SK-N-SH (cell line): ENCODE results near the gene RAD23B. TPM values are rescaled to one million over a fixed set of nuclear protein-coding genes. Genes with fewer than 3 reads are reported as not detected.

Source experiments
- CTCF ChIA-PET: fragments of 300-600, 350-600 bp; formaldehyde crosslinking; extraction: SDS; loops from one replicate; lab custom pipeline; 2021; lab: Yijun Ruan, JAX
- POLR2A ChIA-PET: fragments of 350-600 bp; sonication (Branson Sonifier 250); formaldehyde crosslinking; extraction: SDS; loops from one replicate; lab custom pipeline; 2020; ENCODE audit warnings: antibody characterized with exemption, inconsistent platforms; lab: Yijun Ruan, JAX
- DNase-seq: peaks from one replicate; pipeline ENCODE4 v3.0.0; 2012
- H2AFZ ChIP-seq: fragments of 200-600 bp; sonication (generic); 2 replicates; pipeline ENCODE4 v1.8.1; 2016; ENCODE audit warnings: antibody characterized with exemption, mild to moderate bottlenecking, low read depth
- H3F3A ChIP-seq: fragments of 200-600 bp; sonication (generic); replicated peaks from 2 replicates; pipeline ENCODE3; 2016; ENCODE audit warnings: antibody characterized with exemption, mild to moderate bottlenecking; ENCODE audit not compliant: insufficient read depth
- H3K27ac ChIP-seq, 2 experiments: fragments of 200-500 bp in 1 of 2; fragments of 200-600 bp in 1 of 2; sonication (Bioruptor generic) in 1 of 2; sonication (generic), shearing (Covaris generic) in 1 of 2; 2 replicates each; pipeline versions ENCODE4 v1.5.1 to v1.6.1; 2014 to 2016; ENCODE audit warnings: low read depth in 2 of 2, inconsistent platforms in 1 of 2, low read length in 1 of 2, mild to moderate bottlenecking in 1 of 2, mixed read lengths in 1 of 2
- H3K27me3 ChIP-seq: fragments of 200-600 bp; sonication (generic), shearing (Covaris generic); 2 replicates; pipeline ENCODE4 v1.6.1; 2016; ENCODE audit warnings: mixed run types; ENCODE audit not compliant: insufficient read depth
- H3K36me3 ChIP-seq, 2 experiments: fragments of 200-500 bp in 1 of 2; fragments of 200-600 bp in 1 of 2; sonication (Bioruptor generic) in 1 of 2; sonication (generic) in 1 of 2; replicated peaks in 1 of 2; 2 replicates each; pipeline versions ENCODE3 to v1.5.1; 2014 to 2016; ENCODE audit warnings: low read length in 1 of 2, mild to moderate bottlenecking in 1 of 2; ENCODE audit not compliant: insufficient read depth in 2 of 2, control insufficient read depth in 1 of 2
- H3K4me1 ChIP-seq, 2 experiments: fragments of 200-500 bp in 1 of 2; fragments of 200-600 bp in 1 of 2; sonication (Bioruptor generic) in 1 of 2; sonication (generic), shearing (Covaris generic) in 1 of 2; 2 replicates each; pipeline versions ENCODE4 v1.5.1 to v1.6.1; 2014 to 2016; ENCODE audit warnings: low read depth in 1 of 2, low read length in 1 of 2, mixed run types in 1 of 2; ENCODE audit not compliant: insufficient read depth in 2 of 2, control insufficient read depth in 1 of 2
- H3K4me2 ChIP-seq: fragments of 200-600 bp; sonication (generic), shearing (Covaris generic); 2 replicates; pipeline ENCODE4 v1.6.1; 2017; ENCODE audit warnings: mixed run types
- H3K4me3 ChIP-seq, 2 experiments: fragments of 200-500 bp in 1 of 2; fragments of 200-600 bp in 1 of 2; sonication (Bioruptor generic) in 1 of 2; sonication (generic), shearing (Covaris generic) in 1 of 2; 2 replicates each; pipeline versions ENCODE4 v1.5.1 to v1.8.1; 2014 to 2016; ENCODE audit warnings: low read depth in 2 of 2, inconsistent platforms in 1 of 2, low read length in 1 of 2, mild to moderate bottlenecking in 1 of 2, mixed read lengths in 1 of 2, moderate library complexity in 1 of 2
- H3K79me2 ChIP-seq: fragments of 200-600 bp; sonication (generic); 2 replicates; pipeline ENCODE4 v1.8.1; 2017; ENCODE audit warnings: mild to moderate bottlenecking; ENCODE audit not compliant: insufficient read depth
- H3K9ac ChIP-seq: fragments of 200-600 bp; sonication (generic); 2 replicates; pipeline ENCODE4 v1.6.1; 2017; ENCODE audit warnings: mixed run types
- H3K9me2 ChIP-seq: fragments of 200-600 bp; sonication (generic); 2 replicates; pipeline ENCODE4 v1.6.1; 2017; ENCODE audit warnings: mixed run types
- H3K9me3 ChIP-seq: fragments of 200-600 bp; sonication (generic); 2 replicates; pipeline ENCODE4 v1.6.1; 2017; ENCODE audit warnings: mixed run types, mild to moderate bottlenecking, moderate library complexity
- H4K20me1 ChIP-seq: fragments of 200-600 bp; sonication (generic); 2 replicates; pipeline ENCODE4 v1.6.1; 2017; ENCODE audit warnings: mild to moderate bottlenecking, mixed run types; ENCODE audit not compliant: insufficient read depth
- EZH2phosphoT487 ChIP-seq: fragments of 200-600 bp; sonication (generic); IDR thresholded peaks from 2 replicates; pipeline ENCODE4 v1.6.1; 2017; ENCODE audit warnings: low read depth, mixed run types, mild to moderate bottlenecking, antibody characterized with exemption, moderate library complexity, borderline replicate concordance
- FOXJ3 ChIP-seq: sonication (generic); formaldehyde crosslinking; IDR thresholded peaks from 2 replicates; pipeline ENCODE4 v1.5.1; 2020; ENCODE audit warnings: mild to moderate bottlenecking, missing genetic modification reagents
- GABPA ChIP-seq: IDR thresholded peaks from 2 replicates; pipeline ENCODE4 v1.4.0; 2012; ENCODE audit warnings: low read depth, mild to moderate bottlenecking
- JUND ChIP-seq: IDR thresholded peaks from 2 replicates; pipeline ENCODE4 v1.4.0; 2012
- MEF2A ChIP-seq: IDR thresholded peaks from 2 replicates; pipeline ENCODE4 v1.4.0; 2012; ENCODE audit warnings: low read depth, borderline replicate concordance
- MXI1 ChIP-seq: IDR thresholded peaks from 2 replicates; pipeline ENCODE4 v1.6.1; 2012; ENCODE audit warnings: mild to moderate bottlenecking, low read depth, low read length, improper control_type of control experiment
- RCOR1 ChIP-seq: fragments of 150-350 bp; IDR thresholded peaks from 2 replicates; pipeline ENCODE4 v1.6.1; 2017; ENCODE audit warnings: antibody characterized with exemption, low read length
- RFX5 ChIP-seq: IDR thresholded peaks from 2 replicates; pipeline ENCODE4 v1.6.1; 2012; ENCODE audit warnings: mild to moderate bottlenecking, improper control_type of control experiment, low read length
- SMC3 ChIP-seq: IDR thresholded peaks from 2 replicates; pipeline ENCODE4 v1.6.1; 2012; ENCODE audit warnings: low read depth, low read length, improper control_type of control experiment
- TAF1 ChIP-seq: IDR thresholded peaks from 2 replicates; pipeline ENCODE4 v1.6.1; 2012; ENCODE audit warnings: low read depth, mild to moderate bottlenecking, low read length, moderate library complexity, borderline replicate concordance
- TEAD4 ChIP-seq: IDR thresholded peaks from 2 replicates; pipeline ENCODE4 v1.4.0; 2012; ENCODE audit warnings: mild to moderate bottlenecking, borderline replicate concordance; ENCODE audit not compliant: insufficient read depth
- YY1 ChIP-seq: IDR thresholded peaks from 2 replicates; pipeline ENCODE4 v1.4.0; 2012; ENCODE audit warnings: low read depth, mild to moderate bottlenecking
- WGBS: methylation state at CpG from one replicate; pipeline ENCODE4 v1.1.6; 2017; ENCODE audit warnings: low lambda C conversion rate; 5-methylcytosine and 5-hydroxymethylcytosine counted together
- polyA plus RNA-seq, 3 experiments: library from polyadenylated mRNA; depleted of rRNA; stranded (reverse); fragments of >200 nt; gene quantifications; 2 replicates each; pipeline ENCODE4 v1.2.3, GENCODE V29; 2012
- TF ChIP-seq, protein P1 (sequence below): IDR thresholded peaks from 2 replicates; pipeline ENCODE4 v1.6.1; 2012; ENCODE audit warnings: mild to moderate bottlenecking, low read depth, low read length, moderate library complexity
- TF ChIP-seq, protein P2 (sequence below): fragments of 150-350 bp; IDR thresholded peaks from 2 replicates; pipeline ENCODE4 v1.6.1; 2016; ENCODE audit warnings: mild to moderate bottlenecking, low read depth, low read length
- TF ChIP-seq, protein P3 (sequence below): IDR thresholded peaks from 2 replicates; pipeline ENCODE4 v1.4.0; 2012; ENCODE audit warnings: low read depth

The RAD23B gene
- polyA plus RNA-seq, 1 of the 3 experiments (the other 2 are of a cell fraction), result 62.9 TPM

DNA sequence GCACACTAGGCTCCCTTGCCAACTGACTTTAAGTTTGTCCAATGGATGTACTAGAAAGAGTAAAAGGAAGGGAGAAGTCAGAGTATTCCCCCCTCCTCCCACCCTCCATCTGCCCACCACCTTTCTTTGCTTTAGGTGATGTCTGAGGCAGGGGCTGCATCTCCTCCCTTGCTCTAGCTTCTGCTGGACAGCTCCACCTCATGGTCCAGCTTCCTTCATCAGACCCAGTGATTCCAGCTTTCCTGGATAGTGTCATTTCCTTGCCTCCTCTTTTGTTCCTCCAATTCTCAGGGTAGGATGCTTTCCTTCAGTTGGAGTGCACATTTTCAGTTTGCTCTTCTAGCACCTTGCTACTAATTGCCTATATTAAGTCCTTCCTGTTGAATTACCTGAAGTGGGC, 67.4 kb downstream of the RAD23B start:
- Histone ChIP-seq H3K27me3 (no peaks in the 10 kb centered on the region), H4K20me1 (no peaks in the 10 kb centered on the region), H3F3A (no peaks in the 10 kb centered on the region), H3K9ac (no peak overlapping the region), H3K79me2 (no peaks in the 10 kb centered on the region), H3K36me3 (no peaks in the 10 kb centered on the region), H3K9me3 (no peaks in the 10 kb centered on the region), H2AFZ (no peak overlapping the region), H3K4me3 (no peak overlapping the region), H3K4me2 (no peak overlapping the region), H3K4me1 (no peaks in the 10 kb centered on the region), H3K9me2 (no peaks in the 10 kb centered on the region), H3K27ac (no peak overlapping the region)
- ChIA-PET POLR2A (no interaction called here), CTCF (interaction anchor here (1.8 kb wide), 1 partner anchor 9 kb away, joined by 12 read pairs; no protein-coding TSS in a partner anchor)
- no peak for DNase-seq
- no peak for TF ChIP-seq MXI1
- TF ChIP-seq, protein P1, sequence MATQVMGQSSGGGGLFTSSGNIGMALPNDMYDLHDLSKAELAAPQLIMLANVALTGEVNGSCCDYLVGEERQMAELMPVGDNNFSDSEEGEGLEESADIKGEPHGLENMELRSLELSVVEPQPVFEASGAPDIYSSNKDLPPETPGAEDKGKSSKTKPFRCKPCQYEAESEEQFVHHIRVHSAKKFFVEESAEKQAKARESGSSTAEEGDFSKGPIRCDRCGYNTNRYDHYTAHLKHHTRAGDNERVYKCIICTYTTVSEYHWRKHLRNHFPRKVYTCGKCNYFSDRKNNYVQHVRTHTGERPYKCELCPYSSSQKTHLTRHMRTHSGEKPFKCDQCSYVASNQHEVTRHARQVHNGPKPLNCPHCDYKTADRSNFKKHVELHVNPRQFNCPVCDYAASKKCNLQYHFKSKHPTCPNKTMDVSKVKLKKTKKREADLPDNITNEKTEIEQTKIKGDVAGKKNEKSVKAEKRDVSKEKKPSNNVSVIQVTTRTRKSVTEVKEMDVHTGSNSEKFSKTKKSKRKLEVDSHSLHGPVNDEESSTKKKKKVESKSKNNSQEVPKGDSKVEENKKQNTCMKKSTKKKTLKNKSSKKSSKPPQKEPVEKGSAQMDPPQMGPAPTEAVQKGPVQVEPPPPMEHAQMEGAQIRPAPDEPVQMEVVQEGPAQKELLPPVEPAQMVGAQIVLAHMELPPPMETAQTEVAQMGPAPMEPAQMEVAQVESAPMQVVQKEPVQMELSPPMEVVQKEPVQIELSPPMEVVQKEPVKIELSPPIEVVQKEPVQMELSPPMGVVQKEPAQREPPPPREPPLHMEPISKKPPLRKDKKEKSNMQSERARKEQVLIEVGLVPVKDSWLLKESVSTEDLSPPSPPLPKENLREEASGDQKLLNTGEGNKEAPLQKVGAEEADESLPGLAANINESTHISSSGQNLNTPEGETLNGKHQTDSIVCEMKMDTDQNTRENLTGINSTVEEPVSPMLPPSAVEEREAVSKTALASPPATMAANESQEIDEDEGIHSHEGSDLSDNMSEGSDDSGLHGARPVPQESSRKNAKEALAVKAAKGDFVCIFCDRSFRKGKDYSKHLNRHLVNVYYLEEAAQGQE, result peak; percentile 86

DNA sequence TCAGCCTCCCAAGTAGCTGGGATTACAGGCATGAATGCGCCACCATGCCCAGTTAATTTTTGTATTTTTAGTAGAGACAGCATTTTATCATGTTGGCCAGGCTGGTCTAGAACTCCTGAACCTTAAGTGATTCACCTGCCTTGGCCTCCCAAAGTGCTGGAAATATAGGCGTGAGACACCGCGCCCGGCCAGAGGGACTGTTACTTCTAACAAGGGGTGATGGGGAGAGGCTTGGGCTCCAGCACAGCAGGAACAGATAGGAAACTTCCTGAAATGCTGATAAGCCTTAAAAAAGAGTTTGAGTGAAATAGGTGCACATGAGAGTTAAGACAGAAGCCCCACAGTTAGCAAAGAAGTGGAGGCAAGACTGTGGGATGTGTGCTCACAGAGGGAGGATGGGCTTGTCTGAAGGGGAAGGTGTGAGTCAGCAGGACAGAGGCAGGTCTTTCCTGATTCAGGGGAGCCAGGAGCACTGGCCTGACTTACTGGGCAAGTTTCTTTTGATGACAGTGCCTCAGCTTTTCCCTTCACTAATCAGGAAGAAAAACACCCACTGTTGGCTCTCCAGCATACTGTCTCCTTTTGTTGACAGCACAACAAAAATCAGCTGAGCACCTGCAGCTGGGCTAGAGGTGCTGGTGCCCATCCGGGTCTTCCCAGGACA, 68.4 kb downstream of the RAD23B start:
- WGBS, result 80% methylated on average over 6 of the region's 6 CpGs
- H3F3A ChIP-seq, result no peaks in the 10 kb centered on the region
- CTCF ChIA-PET, result no interaction called here
- H3K36me3 ChIP-seq, result no peaks in the 10 kb centered on the region
- no peaks in the 10 kb centered on the region for H3K9me3 ChIP-seq
- H3K27ac ChIP-seq, result no peak overlapping the region
- H3K4me2 ChIP-seq, result no peak overlapping the region
- no peaks in the 10 kb centered on the region for H3K9me2 ChIP-seq
- H3K4me3 ChIP-seq, result no peak overlapping the region
- no peak for DNase-seq
- H4K20me1 ChIP-seq, result no peaks in the 10 kb centered on the region
- H3K4me1 ChIP-seq, result no peaks in the 10 kb centered on the region
- H2AFZ ChIP-seq, result no peak overlapping the region
- H3K9ac ChIP-seq, result no peak overlapping the region
- POLR2A ChIA-PET, result no interaction called here
- no peak for TF ChIP-seq TAF1
- TF ChIP-seq TEAD4, result no peak
- no peak for TF ChIP-seq YY1
- no peak for TF ChIP-seq FOXJ3 (CRISPR knock-in tag)
- TF ChIP-seq RFX5, result no peak
- no peak for TF ChIP-seq RCOR1
- TF ChIP-seq SMC3, result no peak
- TF ChIP-seq JUND, result no peak
- TF ChIP-seq, protein P2, sequence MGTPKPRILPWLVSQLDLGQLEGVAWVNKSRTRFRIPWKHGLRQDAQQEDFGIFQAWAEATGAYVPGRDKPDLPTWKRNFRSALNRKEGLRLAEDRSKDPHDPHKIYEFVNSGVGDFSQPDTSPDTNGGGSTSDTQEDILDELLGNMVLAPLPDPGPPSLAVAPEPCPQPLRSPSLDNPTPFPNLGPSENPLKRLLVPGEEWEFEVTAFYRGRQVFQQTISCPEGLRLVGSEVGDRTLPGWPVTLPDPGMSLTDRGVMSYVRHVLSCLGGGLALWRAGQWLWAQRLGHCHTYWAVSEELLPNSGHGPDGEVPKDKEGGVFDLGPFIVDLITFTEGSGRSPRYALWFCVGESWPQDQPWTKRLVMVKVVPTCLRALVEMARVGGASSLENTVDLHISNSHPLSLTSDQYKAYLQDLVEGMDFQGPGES, result no peak
- no peak for TF ChIP-seq GABPA
- TF ChIP-seq EZH2phosphoT487, result no peak
- TF ChIP-seq MEF2A, result no peak
- TF ChIP-seq, protein P3, sequence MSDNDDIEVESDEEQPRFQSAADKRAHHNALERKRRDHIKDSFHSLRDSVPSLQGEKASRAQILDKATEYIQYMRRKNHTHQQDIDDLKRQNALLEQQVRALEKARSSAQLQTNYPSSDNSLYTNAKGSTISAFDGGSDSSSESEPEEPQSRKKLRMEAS, result no peak
- no peaks in the 10 kb centered on the region for H3K27me3 ChIP-seq
- no peaks in the 10 kb centered on the region for H3K79me2 ChIP-seq
